WTC11 (cell line): Measurements from ENCODE around the gene B3GALT4.

Source experiments
- CREB1 ChIP-seq: sonication (generic); formaldehyde crosslinking; IDR thresholded peaks from 2 replicates; pipeline ENCODE4 v1.8.0; 2023; ENCODE audit warnings: mild to moderate bottlenecking, missing genetic modification reagents
- FOXP4 ChIP-seq: sonication (generic); formaldehyde crosslinking; IDR thresholded peaks from 2 replicates; pipeline ENCODE4 v1.8.0; 2022; ENCODE audit warnings: mild to moderate bottlenecking, missing genetic modification reagents
- MAX ChIP-seq: sonication (generic); formaldehyde crosslinking; IDR thresholded peaks from 2 replicates; pipeline ENCODE4 v1.8.0; 2022; ENCODE audit warnings: mild to moderate bottlenecking, missing genetic modification reagents
- MLX ChIP-seq: sonication (generic); formaldehyde crosslinking; IDR thresholded peaks from 2 replicates; pipeline ENCODE4 v1.8.1; 2023; ENCODE audit warnings: mild to moderate bottlenecking, missing genetic modification reagents, moderate library complexity
- NR1H2 ChIP-seq: sonication (generic); formaldehyde crosslinking; IDR thresholded peaks from 2 replicates; pipeline ENCODE4 v1.9.0; 2021; ENCODE audit warnings: mild to moderate bottlenecking, moderate library complexity, missing genetic modification reagents
- TEAD4 ChIP-seq: sonication (generic); formaldehyde crosslinking; IDR thresholded peaks from 2 replicates; pipeline ENCODE4 v1.8.0; 2022; ENCODE audit warnings: mild to moderate bottlenecking, missing genetic modification reagents
- ZNF232 ChIP-seq: sonication (generic); formaldehyde crosslinking; IDR thresholded peaks from 2 replicates; pipeline ENCODE4 v1.8.0; 2022; ENCODE audit warnings: mild to moderate bottlenecking, missing genetic modification reagents
- ZNF263 ChIP-seq: sonication (generic); formaldehyde crosslinking; IDR thresholded peaks from 2 replicates; pipeline ENCODE4 v1.8.1; 2022; ENCODE audit warnings: low read depth, mild to moderate bottlenecking, moderate library complexity, missing genetic modification reagents
- TF ChIP-seq, protein P1 (sequence below): fragments of 200-600 bp; IDR thresholded peaks from 2 replicates; pipeline ENCODE4 v1.8.0; 2022; ENCODE audit warnings: antibody characterized with exemption
- TF ChIP-seq, protein P2 (sequence below): sonication (generic); formaldehyde crosslinking; IDR thresholded peaks from 2 replicates; pipeline ENCODE4 v1.8.1; 2022; ENCODE audit warnings: low read depth, mild to moderate bottlenecking, moderate library complexity, missing genetic modification reagents, borderline replicate concordance
- TF ChIP-seq, protein P3 (sequence below): sonication (generic); formaldehyde crosslinking; IDR thresholded peaks from 2 replicates; pipeline ENCODE4 v1.8.1; 2022; ENCODE audit warnings: low read depth, missing genetic modification reagents, borderline replicate concordance
- TF ChIP-seq, protein P4 (sequence below): fragments of 250-450 bp; sonication (Bioruptor Pico); IDR thresholded peaks from 2 replicates; pipeline ENCODE4 v1.8.0; 2021; ENCODE audit warnings: mild to moderate bottlenecking

- TF ChIP-seq, protein P1, sequence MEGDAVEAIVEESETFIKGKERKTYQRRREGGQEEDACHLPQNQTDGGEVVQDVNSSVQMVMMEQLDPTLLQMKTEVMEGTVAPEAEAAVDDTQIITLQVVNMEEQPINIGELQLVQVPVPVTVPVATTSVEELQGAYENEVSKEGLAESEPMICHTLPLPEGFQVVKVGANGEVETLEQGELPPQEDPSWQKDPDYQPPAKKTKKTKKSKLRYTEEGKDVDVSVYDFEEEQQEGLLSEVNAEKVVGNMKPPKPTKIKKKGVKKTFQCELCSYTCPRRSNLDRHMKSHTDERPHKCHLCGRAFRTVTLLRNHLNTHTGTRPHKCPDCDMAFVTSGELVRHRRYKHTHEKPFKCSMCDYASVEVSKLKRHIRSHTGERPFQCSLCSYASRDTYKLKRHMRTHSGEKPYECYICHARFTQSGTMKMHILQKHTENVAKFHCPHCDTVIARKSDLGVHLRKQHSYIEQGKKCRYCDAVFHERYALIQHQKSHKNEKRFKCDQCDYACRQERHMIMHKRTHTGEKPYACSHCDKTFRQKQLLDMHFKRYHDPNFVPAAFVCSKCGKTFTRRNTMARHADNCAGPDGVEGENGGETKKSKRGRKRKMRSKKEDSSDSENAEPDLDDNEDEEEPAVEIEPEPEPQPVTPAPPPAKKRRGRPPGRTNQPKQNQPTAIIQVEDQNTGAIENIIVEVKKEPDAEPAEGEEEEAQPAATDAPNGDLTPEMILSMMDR = no peak
- TF ChIP-seq ZNF232 (CRISPR knock-in tag) = no peak
- TF ChIP-seq, protein P2, sequence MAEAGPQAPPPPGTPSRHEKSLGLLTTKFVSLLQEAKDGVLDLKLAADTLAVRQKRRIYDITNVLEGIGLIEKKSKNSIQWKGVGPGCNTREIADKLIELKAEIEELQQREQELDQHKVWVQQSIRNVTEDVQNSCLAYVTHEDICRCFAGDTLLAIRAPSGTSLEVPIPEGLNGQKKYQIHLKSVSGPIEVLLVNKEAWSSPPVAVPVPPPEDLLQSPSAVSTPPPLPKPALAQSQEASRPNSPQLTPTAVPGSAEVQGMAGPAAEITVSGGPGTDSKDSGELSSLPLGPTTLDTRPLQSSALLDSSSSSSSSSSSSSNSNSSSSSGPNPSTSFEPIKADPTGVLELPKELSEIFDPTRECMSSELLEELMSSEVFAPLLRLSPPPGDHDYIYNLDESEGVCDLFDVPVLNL (CRISPR knock-in tag) = no peak
- TF ChIP-seq, protein P3, sequence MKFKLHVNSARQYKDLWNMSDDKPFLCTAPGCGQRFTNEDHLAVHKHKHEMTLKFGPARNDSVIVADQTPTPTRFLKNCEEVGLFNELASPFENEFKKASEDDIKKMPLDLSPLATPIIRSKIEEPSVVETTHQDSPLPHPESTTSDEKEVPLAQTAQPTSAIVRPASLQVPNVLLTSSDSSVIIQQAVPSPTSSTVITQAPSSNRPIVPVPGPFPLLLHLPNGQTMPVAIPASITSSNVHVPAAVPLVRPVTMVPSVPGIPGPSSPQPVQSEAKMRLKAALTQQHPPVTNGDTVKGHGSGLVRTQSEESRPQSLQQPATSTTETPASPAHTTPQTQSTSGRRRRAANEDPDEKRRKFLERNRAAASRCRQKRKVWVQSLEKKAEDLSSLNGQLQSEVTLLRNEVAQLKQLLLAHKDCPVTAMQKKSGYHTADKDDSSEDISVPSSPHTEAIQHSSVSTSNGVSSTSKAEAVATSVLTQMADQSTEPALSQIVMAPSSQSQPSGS = no peak
- no peak for TF ChIP-seq CREB1
- no peak for TF ChIP-seq NR1H2
- no peak for TF ChIP-seq MLX
- TF ChIP-seq FOXP4 (CRISPR knock-in tag) = no peak
- TF ChIP-seq ZNF263 (CRISPR knock-in tag) = no peak
- no peak for TF ChIP-seq MAX (CRISPR knock-in tag)
- no peak for TF ChIP-seq TEAD4 (CRISPR knock-in tag)
- TF ChIP-seq, protein P4, sequence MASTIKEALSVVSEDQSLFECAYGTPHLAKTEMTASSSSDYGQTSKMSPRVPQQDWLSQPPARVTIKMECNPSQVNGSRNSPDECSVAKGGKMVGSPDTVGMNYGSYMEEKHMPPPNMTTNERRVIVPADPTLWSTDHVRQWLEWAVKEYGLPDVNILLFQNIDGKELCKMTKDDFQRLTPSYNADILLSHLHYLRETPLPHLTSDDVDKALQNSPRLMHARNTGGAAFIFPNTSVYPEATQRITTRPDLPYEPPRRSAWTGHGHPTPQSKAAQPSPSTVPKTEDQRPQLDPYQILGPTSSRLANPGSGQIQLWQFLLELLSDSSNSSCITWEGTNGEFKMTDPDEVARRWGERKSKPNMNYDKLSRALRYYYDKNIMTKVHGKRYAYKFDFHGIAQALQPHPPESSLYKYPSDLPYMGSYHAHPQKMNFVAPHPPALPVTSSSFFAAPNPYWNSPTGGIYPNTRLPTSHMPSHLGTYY (CRISPR knock-in tag) = no peak
Observed at GRCh38 chr6:33264015-33264414, 12.9 kb upstream of the B3GALT4 start.
